K562 (cell line): ENCODE results near the gene DIP2C. TPM values are rescaled to one million over a fixed set of nuclear protein-coding genes. Genes with fewer than 3 reads are reported as not detected.

Experiments used
- BHLHE40 ChIP-seq: IDR thresholded peaks from 2 replicates; pipeline ENCODE4 v1.6.1; 2011; ENCODE audit warnings: low read length, improper control_type of control experiment
- CBFA2T3 ChIP-seq: fragments of 450-650 bp; IDR thresholded peaks from 2 replicates; pipeline ENCODE4 v1.6.1; 2017
- COPS2 ChIP-seq: fragments of 450-650 bp; conservative IDR thresholded peaks from 2 replicates; pipeline ENCODE4 v1.6.1; 2016; ENCODE audit warnings: mild to moderate bottlenecking, moderate library complexity
- FOXA1 ChIP-seq: fragments of 450-650 bp; IDR thresholded peaks from 2 replicates; pipeline ENCODE4 v1.6.1; 2016; ENCODE audit warnings: mild to moderate bottlenecking, borderline replicate concordance
- GATA2 ChIP-seq: sonication (generic); formaldehyde crosslinking; IDR thresholded peaks from 2 replicates; pipeline ENCODE4 v1.4.0; 2020; ENCODE audit warnings: mild to moderate bottlenecking, missing genetic modification reagents
- HMGN3 ChIP-seq: IDR thresholded peaks from 2 replicates; pipeline ENCODE4 v1.6.1; 2011; ENCODE audit warnings: borderline replicate concordance, low read depth, mild to moderate bottlenecking, mixed read lengths, low read length; ENCODE audit not compliant: insufficient read length; ENCODE audit errors: extremely low read depth
- MAFF ChIP-seq: IDR thresholded peaks from 2 replicates; pipeline ENCODE4 v1.6.1; 2012; ENCODE audit warnings: low read length, improper control_type of control experiment
- MAZ ChIP-seq, 2 experiments: fragments of 450-650 bp in 1 of 2; sonication (generic) in 1 of 2; formaldehyde crosslinking; IDR thresholded peaks in 1 of 2; conservative IDR thresholded peaks in 1 of 2; 2 replicates each; pipeline versions ENCODE4 v1.4.0 to v1.5.0; 2020; ENCODE audit warnings: mild to moderate bottlenecking in 1 of 2, missing genetic modification reagents in 1 of 2
- MTA1 ChIP-seq: fragments of 450-650 bp; IDR thresholded peaks from 2 replicates; pipeline ENCODE4 v1.6.1; 2017; ENCODE audit warnings: borderline replicate concordance
- MYC ChIP-seq, 2 experiments: fragments of 250-450 bp in 1 of 2; sonication (Bioruptor Pico) in 1 of 2; IDR thresholded peaks; 2 replicates each; pipeline versions ENCODE4 v1.5.1 to v1.6.1; 2012 to 2021; ENCODE audit warnings: low read depth in 2 of 2, borderline replicate concordance in 1 of 2, improper control_type of control experiment in 1 of 2, low read length in 1 of 2, mild to moderate bottlenecking in 1 of 2, moderate library complexity in 1 of 2
- NR2C1 ChIP-seq, 2 experiments: fragments of 450-650 bp; IDR thresholded peaks; 2 replicates each; pipeline ENCODE4 v1.6.1; 2017; ENCODE audit warnings: mild to moderate bottlenecking in 2 of 2, antibody characterized with exemption in 1 of 2, inconsistent platforms in 1 of 2, missing compliant biosample characterization in 1 of 2, missing genetic modification characterization in 1 of 2
- PTTG1 ChIP-seq: fragments of 450-650 bp; IDR thresholded peaks from 2 replicates; pipeline ENCODE4 v1.6.1; 2016; ENCODE audit warnings: low read depth, mild to moderate bottlenecking, missing genetic modification characterization, missing compliant biosample characterization
- SMAD4 ChIP-seq: fragments of 250-450 bp; sonication (Bioruptor Pico); conservative IDR thresholded peaks from 2 replicates; pipeline ENCODE4 v1.8.0; 2021; ENCODE audit warnings: inconsistent platforms, mild to moderate bottlenecking, moderate library complexity
- SREBF1 ChIP-seq: fragments of 150-350 bp; IDR thresholded peaks from 2 replicates; pipeline ENCODE4 v1.6.1; 2014; ENCODE audit warnings: antibody characterized with exemption, low read depth, low read length, borderline replicate concordance
- TCF7L2 ChIP-seq: fragments of 150-350 bp; IDR thresholded peaks from 2 replicates; pipeline ENCODE4 v1.6.1; 2016; ENCODE audit warnings: low read depth, mild to moderate bottlenecking, low read length, moderate library complexity
- ZNF175 ChIP-seq: fragments of 200-800 bp; sonication (Bioruptor generic); IDR thresholded peaks from 2 replicates; pipeline ENCODE4 v1.6.1; 2016; ENCODE audit warnings: low read depth, mild to moderate bottlenecking, missing genetic modification characterization, missing compliant biosample characterization
- ZNF239 ChIP-seq: fragments of 250-450 bp; sonication (Bioruptor Pico); IDR thresholded peaks from 2 replicates; pipeline ENCODE4 v1.4.0; 2020; ENCODE audit warnings: mild to moderate bottlenecking
- ZNF76 ChIP-seq: fragments of 250-450 bp; sonication (Bioruptor Pico); IDR thresholded peaks from 2 replicates; pipeline ENCODE4 v1.4.0; 2020; ENCODE audit warnings: mild to moderate bottlenecking, moderate library complexity, borderline replicate concordance
- ZNF830 ChIP-seq: fragments of 250-450 bp; sonication (Bioruptor Pico); IDR thresholded peaks from 2 replicates; pipeline ENCODE4 v1.5.0; 2021; ENCODE audit warnings: mild to moderate bottlenecking
- ZZZ3 ChIP-seq: fragments of 450-650 bp; IDR thresholded peaks from 2 replicates; pipeline ENCODE4 v1.6.1; 2016; ENCODE audit warnings: antibody characterized with exemption, mild to moderate bottlenecking, moderate library complexity
- polyA plus RNA-seq, 8 experiments: library from polyadenylated mRNA; depleted of rRNA in 4 of 8; stranded (reverse) in 5 of 8; unstranded in 3 of 8; fragments of >200 nt; fragmentation: Nextera tagmentation in 2 of 8; fragmentation: Illumina TruSeq in 1 of 8; extraction: Ambion mirVana in 2 of 8; extraction: Trizol in 1 of 8; gene quantifications; 2 replicates each; pipeline versions ENCODE4 v1.2.1 to v1.2.3, GENCODE V29; 2011 to 2014; ENCODE audit warnings: inconsistent platforms in 1 of 8, missing spikeins in 1 of 8
- total RNA-seq, 7 experiments: library from RNA; depleted of rRNA in 6 of 7; stranded (reverse); fragments of >200 nt in 6 of 7; fragmentation: Illumina TruSeq in 2 of 7; extraction: Trizol in 2 of 7; gene quantifications; 2 replicates each; pipeline versions ENCODE4 v1.2.1 to v1.2.3, GENCODE V29; 2011 to 2021; ENCODE audit warnings: low replicate concordance in 1 of 7
- TF ChIP-seq, protein P1 (sequence below): fragments of 450-650 bp; formaldehyde crosslinking; IDR thresholded peaks from 2 replicates; pipeline ENCODE4 v1.4.0; 2020; ENCODE audit warnings: mild to moderate bottlenecking
- TF ChIP-seq, protein P2 (sequence below): fragments of 250-450 bp; sonication (Bioruptor Pico); IDR thresholded peaks from 2 replicates; pipeline ENCODE4 v1.4.0; 2020; ENCODE audit warnings: borderline replicate concordance
- TF ChIP-seq, protein P3 (sequence below): IDR thresholded peaks from 2 replicates; pipeline ENCODE4 v1.6.1; 2012; ENCODE audit warnings: low read depth, low read length, improper control_type of control experiment, borderline replicate concordance
- TF ChIP-seq, protein P4 (sequence below), 2 experiments: fragments of 450-650 bp in 1 of 2; sonication (generic) in 1 of 2; formaldehyde crosslinking; conservative IDR thresholded peaks; 2 replicates each; pipeline versions ENCODE4 v1.4.0 to v1.8.1; 2020 to 2022; ENCODE audit warnings: mild to moderate bottlenecking in 1 of 2, missing genetic modification reagents in 1 of 2

Gene DIP2C
- total and polyA plus RNA-seq, 9 of the 15 experiments (the other 6 are each of a cell fraction or from before 2014, with no cell fraction given), result 0.01 TPM; not detected in 8

DNA sequence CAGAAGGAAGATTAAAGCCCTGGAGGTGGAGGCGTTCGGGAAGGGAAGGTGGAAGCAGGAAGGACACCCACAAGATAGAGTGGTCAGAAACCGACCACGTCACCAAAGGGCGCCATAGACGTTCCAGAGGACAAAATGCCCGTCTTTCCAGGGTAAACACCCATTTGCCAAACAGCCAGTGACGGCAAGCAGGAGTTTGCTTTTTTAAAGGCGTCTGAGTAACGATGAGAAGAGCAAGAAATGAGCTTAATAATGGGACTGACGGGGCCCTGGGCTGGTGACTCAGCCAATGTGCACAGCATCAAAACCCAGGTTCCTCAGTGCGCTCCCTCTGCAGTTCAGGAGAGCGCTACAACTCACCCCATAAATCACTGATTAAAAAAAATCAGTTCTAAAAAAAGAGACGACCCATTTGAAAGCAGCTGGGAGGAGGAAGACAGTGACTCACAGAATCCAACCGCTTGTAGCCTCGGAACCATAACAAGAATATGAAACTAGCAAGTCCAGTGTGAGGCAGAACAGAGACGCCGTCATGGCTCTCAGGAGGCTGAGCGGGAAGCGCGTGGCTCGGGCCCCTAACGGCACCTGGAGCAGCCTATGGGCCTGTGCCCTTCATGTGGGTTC lies 5.9 kb downstream of the DIP2C start (continued):
- TF ChIP-seq, protein P1, sequence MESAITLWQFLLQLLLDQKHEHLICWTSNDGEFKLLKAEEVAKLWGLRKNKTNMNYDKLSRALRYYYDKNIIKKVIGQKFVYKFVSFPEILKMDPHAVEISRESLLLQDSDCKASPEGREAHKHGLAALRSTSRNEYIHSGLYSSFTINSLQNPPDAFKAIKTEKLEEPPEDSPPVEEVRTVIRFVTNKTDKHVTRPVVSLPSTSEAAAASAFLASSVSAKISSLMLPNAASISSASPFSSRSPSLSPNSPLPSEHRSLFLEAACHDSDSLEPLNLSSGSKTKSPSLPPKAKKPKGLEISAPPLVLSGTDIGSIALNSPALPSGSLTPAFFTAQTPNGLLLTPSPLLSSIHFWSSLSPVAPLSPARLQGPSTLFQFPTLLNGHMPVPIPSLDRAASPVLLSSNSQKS (CRISPR knock-in tag), result no peak
- TF ChIP-seq ZNF175 (CRISPR knock-in tag) (no peak), SMAD4 (CRISPR knock-in tag) (no peak), SREBF1 (no peak), FOXA1 (no peak), GATA2 (CRISPR knock-in tag) (no peak), ZZZ3 (no peak), BHLHE40 (no peak), CBFA2T3 (no peak), MYC (IDR thresholded peaks at IDR 0.05; ENCODE audit: low read depth, low read length) (no peak), MYC (CRISPR knock-in tag; IDR thresholded peaks at IDR 0.05; ENCODE audit: borderline replicate concordance, low read depth) (no peak), HMGN3 (no peak), TCF7L2 (no peak), MAFF (no peak), NR2C1 (IDR thresholded peaks at IDR 0.05) (no peak), NR2C1 (tag; IDR thresholded peaks at IDR 0.05) (no peak), ZNF830 (CRISPR knock-in tag) (no peak), ZNF239 (no peak), ZNF76 (no peak), MAZ (CRISPR knock-in tag; conservative IDR thresholded peaks at IDR 0.05 in 1 of 2, IDR thresholded peaks at IDR 0.05 in 1 of 2) (no peak), MTA1 (peak; percentile 77; the same call in 1 of the 2 replicates), COPS2 (no peak), PTTG1 (tag) (no peak)
- TF ChIP-seq, protein P2, sequence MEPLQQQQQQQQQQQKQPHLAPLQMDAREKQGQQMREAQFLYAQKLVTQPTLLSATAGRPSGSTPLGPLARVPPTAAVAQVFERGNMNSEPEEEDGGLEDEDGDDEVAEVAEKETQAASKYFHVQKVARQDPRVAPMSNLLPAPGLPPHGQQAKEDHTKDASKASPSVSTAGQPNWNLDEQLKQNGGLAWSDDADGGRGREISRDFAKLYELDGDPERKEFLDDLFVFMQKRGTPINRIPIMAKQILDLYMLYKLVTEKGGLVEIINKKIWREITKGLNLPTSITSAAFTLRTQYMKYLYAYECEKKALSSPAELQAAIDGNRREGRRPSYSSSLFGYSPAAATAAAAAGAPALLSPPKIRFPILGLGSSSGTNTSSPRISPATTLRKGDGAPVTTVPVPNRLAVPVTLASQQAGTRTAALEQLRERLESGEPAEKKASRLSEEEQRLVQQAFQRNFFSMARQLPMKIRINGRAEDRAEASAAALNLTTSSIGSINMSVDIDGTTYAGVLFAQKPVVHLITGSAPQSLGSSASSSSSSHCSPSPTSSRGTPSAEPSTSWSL (CRISPR knock-in tag), result no peak
- TF ChIP-seq, protein P3, sequence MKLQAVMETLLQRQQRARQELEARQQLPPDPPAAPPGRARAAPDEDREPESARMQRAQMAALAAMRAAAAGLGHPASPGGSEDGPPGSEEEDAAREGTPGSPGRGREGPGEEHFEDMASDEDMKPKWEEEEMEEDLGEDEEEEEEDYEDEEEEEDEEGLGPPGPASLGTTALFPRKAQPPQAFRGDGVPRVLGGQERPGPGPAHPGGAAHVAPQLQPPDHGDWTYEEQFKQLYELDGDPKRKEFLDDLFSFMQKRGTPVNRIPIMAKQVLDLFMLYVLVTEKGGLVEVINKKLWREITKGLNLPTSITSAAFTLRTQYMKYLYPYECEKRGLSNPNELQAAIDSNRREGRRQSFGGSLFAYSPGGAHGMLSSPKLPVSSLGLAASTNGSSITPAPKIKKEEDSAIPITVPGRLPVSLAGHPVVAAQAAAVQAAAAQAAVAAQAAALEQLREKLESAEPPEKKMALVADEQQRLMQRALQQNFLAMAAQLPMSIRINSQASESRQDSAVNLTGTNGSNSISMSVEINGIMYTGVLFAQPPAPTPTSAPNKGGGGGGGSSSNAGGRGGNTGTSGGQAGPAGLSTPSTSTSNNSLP, result no peak
- TF ChIP-seq, protein P4, sequence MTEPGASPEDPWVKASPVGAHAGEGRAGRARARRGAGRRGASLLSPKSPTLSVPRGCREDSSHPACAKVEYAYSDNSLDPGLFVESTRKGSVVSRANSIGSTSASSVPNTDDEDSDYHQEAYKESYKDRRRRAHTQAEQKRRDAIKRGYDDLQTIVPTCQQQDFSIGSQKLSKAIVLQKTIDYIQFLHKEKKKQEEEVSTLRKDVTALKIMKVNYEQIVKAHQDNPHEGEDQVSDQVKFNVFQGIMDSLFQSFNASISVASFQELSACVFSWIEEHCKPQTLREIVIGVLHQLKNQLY (CRISPR knock-in tag; conservative IDR thresholded peaks at IDR 0.05), result no peak
